SK-N-SH (cell line): ENCODE measurements around the gene ZFYVE9. TPM values are rescaled to one million over a fixed set of nuclear protein-coding genes. Genes with fewer than 3 reads are reported as not detected.
A peak's percentile ranks its signal among the peaks of the same experiment; 100 is the strongest.

Experiments
- CTCF ChIA-PET: fragments of 300-600, 350-600 bp; formaldehyde crosslinking; extraction: SDS; loops from one replicate; lab custom pipeline; 2021; lab: Yijun Ruan, JAX
- POLR2A ChIA-PET: fragments of 350-600 bp; sonication (Branson Sonifier 250); formaldehyde crosslinking; extraction: SDS; loops from one replicate; lab custom pipeline; 2020; ENCODE audit warnings: antibody characterized with exemption, inconsistent platforms; lab: Yijun Ruan, JAX
- DNase-seq: peaks from one replicate; pipeline ENCODE4 v3.0.0; 2012
- H2AFZ ChIP-seq: fragments of 200-600 bp; sonication (generic); 2 replicates; pipeline ENCODE4 v1.8.1; 2016; ENCODE audit warnings: antibody characterized with exemption, mild to moderate bottlenecking, low read depth
- H3F3A ChIP-seq: fragments of 200-600 bp; sonication (generic); replicated peaks from 2 replicates; pipeline ENCODE3; 2016; ENCODE audit warnings: antibody characterized with exemption, mild to moderate bottlenecking; ENCODE audit not compliant: insufficient read depth
- H3K27ac ChIP-seq, 2 experiments: fragments of 200-500 bp in 1 of 2; fragments of 200-600 bp in 1 of 2; sonication (Bioruptor generic) in 1 of 2; sonication (generic), shearing (Covaris generic) in 1 of 2; 2 replicates each; pipeline versions ENCODE4 v1.5.1 to v1.6.1; 2014 to 2016; ENCODE audit warnings: low read depth in 2 of 2, inconsistent platforms in 1 of 2, low read length in 1 of 2, mild to moderate bottlenecking in 1 of 2, mixed read lengths in 1 of 2
- H3K27me3 ChIP-seq: fragments of 200-600 bp; sonication (generic), shearing (Covaris generic); 2 replicates; pipeline ENCODE4 v1.6.1; 2016; ENCODE audit warnings: mixed run types; ENCODE audit not compliant: insufficient read depth
- H3K36me3 ChIP-seq, 2 experiments: fragments of 200-500 bp in 1 of 2; fragments of 200-600 bp in 1 of 2; sonication (Bioruptor generic) in 1 of 2; sonication (generic) in 1 of 2; replicated peaks in 1 of 2; 2 replicates each; pipeline versions ENCODE3 to v1.5.1; 2014 to 2016; ENCODE audit warnings: low read length in 1 of 2, mild to moderate bottlenecking in 1 of 2; ENCODE audit not compliant: insufficient read depth in 2 of 2, control insufficient read depth in 1 of 2
- H3K4me1 ChIP-seq, 2 experiments: fragments of 200-500 bp in 1 of 2; fragments of 200-600 bp in 1 of 2; sonication (Bioruptor generic) in 1 of 2; sonication (generic), shearing (Covaris generic) in 1 of 2; 2 replicates each; pipeline versions ENCODE4 v1.5.1 to v1.6.1; 2014 to 2016; ENCODE audit warnings: low read depth in 1 of 2, low read length in 1 of 2, mixed run types in 1 of 2; ENCODE audit not compliant: insufficient read depth in 2 of 2, control insufficient read depth in 1 of 2
- H3K4me2 ChIP-seq: fragments of 200-600 bp; sonication (generic), shearing (Covaris generic); 2 replicates; pipeline ENCODE4 v1.6.1; 2017; ENCODE audit warnings: mixed run types
- H3K4me3 ChIP-seq, 2 experiments: fragments of 200-500 bp in 1 of 2; fragments of 200-600 bp in 1 of 2; sonication (Bioruptor generic) in 1 of 2; sonication (generic), shearing (Covaris generic) in 1 of 2; 2 replicates each; pipeline versions ENCODE4 v1.5.1 to v1.8.1; 2014 to 2016; ENCODE audit warnings: low read depth in 2 of 2, inconsistent platforms in 1 of 2, low read length in 1 of 2, mild to moderate bottlenecking in 1 of 2, mixed read lengths in 1 of 2, moderate library complexity in 1 of 2
- H3K79me2 ChIP-seq: fragments of 200-600 bp; sonication (generic); 2 replicates; pipeline ENCODE4 v1.8.1; 2017; ENCODE audit warnings: mild to moderate bottlenecking; ENCODE audit not compliant: insufficient read depth
- H3K9ac ChIP-seq: fragments of 200-600 bp; sonication (generic); 2 replicates; pipeline ENCODE4 v1.6.1; 2017; ENCODE audit warnings: mixed run types
- H3K9me2 ChIP-seq: fragments of 200-600 bp; sonication (generic); 2 replicates; pipeline ENCODE4 v1.6.1; 2017; ENCODE audit warnings: mixed run types
- H3K9me3 ChIP-seq: fragments of 200-600 bp; sonication (generic); 2 replicates; pipeline ENCODE4 v1.6.1; 2017; ENCODE audit warnings: mixed run types, mild to moderate bottlenecking, moderate library complexity
- H4K20me1 ChIP-seq: fragments of 200-600 bp; sonication (generic); 2 replicates; pipeline ENCODE4 v1.6.1; 2017; ENCODE audit warnings: mild to moderate bottlenecking, mixed run types; ENCODE audit not compliant: insufficient read depth
- CHD2 ChIP-seq: fragments of 150-350 bp; IDR thresholded peaks from 2 replicates; pipeline ENCODE4 v1.6.1; 2018; ENCODE audit warnings: low read length; ENCODE audit not compliant: partially characterized antibody
- ELF1 ChIP-seq: IDR thresholded peaks from 2 replicates; pipeline ENCODE4 v1.4.0; 2012
- EP300 ChIP-seq, 2 experiments: IDR thresholded peaks; 2 replicates each; pipeline versions ENCODE4 v1.4.0 to v1.6.1; 2012; ENCODE audit warnings: borderline replicate concordance in 1 of 2, low read depth in 1 of 2, low read length in 1 of 2
- FOSL2 ChIP-seq: IDR thresholded peaks from 2 replicates; pipeline ENCODE4 v1.4.0; 2012; ENCODE audit warnings: low read depth, mild to moderate bottlenecking, moderate library complexity, borderline replicate concordance
- FOXJ3 ChIP-seq: sonication (generic); formaldehyde crosslinking; IDR thresholded peaks from 2 replicates; pipeline ENCODE4 v1.5.1; 2020; ENCODE audit warnings: mild to moderate bottlenecking, missing genetic modification reagents
- FOXM1 ChIP-seq: IDR thresholded peaks from 2 replicates; pipeline ENCODE4 v1.4.0; 2012; ENCODE audit warnings: low read depth, mild to moderate bottlenecking
- GABPA ChIP-seq: IDR thresholded peaks from 2 replicates; pipeline ENCODE4 v1.4.0; 2012; ENCODE audit warnings: low read depth, mild to moderate bottlenecking
- GATA2 ChIP-seq: sonication (generic); formaldehyde crosslinking; IDR thresholded peaks from 2 replicates; pipeline ENCODE4 v1.5.0; 2020; ENCODE audit warnings: mild to moderate bottlenecking, missing genetic modification reagents
- JUND ChIP-seq: IDR thresholded peaks from 2 replicates; pipeline ENCODE4 v1.4.0; 2012
- MEF2A ChIP-seq: IDR thresholded peaks from 2 replicates; pipeline ENCODE4 v1.4.0; 2012; ENCODE audit warnings: low read depth, borderline replicate concordance
- MXI1 ChIP-seq: IDR thresholded peaks from 2 replicates; pipeline ENCODE4 v1.6.1; 2012; ENCODE audit warnings: mild to moderate bottlenecking, low read depth, low read length, improper control_type of control experiment
- POLR2AphosphoS5 ChIP-seq: IDR thresholded peaks from 2 replicates; pipeline ENCODE4 v1.6.1; 2012; ENCODE audit warnings: low read depth, low read length
- RAD21 ChIP-seq: IDR thresholded peaks from 2 replicates; pipeline ENCODE4 v1.6.1; 2012; ENCODE audit warnings: mild to moderate bottlenecking, low read length
- RFX5 ChIP-seq: IDR thresholded peaks from 2 replicates; pipeline ENCODE4 v1.6.1; 2012; ENCODE audit warnings: mild to moderate bottlenecking, improper control_type of control experiment, low read length
- SIN3A ChIP-seq: IDR thresholded peaks from 2 replicates; pipeline ENCODE4 v1.6.1; 2012; ENCODE audit warnings: low read depth, mild to moderate bottlenecking, low read length, moderate library complexity, borderline replicate concordance
- SMC3 ChIP-seq: IDR thresholded peaks from 2 replicates; pipeline ENCODE4 v1.6.1; 2012; ENCODE audit warnings: low read depth, low read length, improper control_type of control experiment
- TAF1 ChIP-seq: IDR thresholded peaks from 2 replicates; pipeline ENCODE4 v1.6.1; 2012; ENCODE audit warnings: low read depth, mild to moderate bottlenecking, low read length, moderate library complexity, borderline replicate concordance
- TEAD4 ChIP-seq: IDR thresholded peaks from 2 replicates; pipeline ENCODE4 v1.4.0; 2012; ENCODE audit warnings: mild to moderate bottlenecking, borderline replicate concordance; ENCODE audit not compliant: insufficient read depth
- YY1 ChIP-seq: IDR thresholded peaks from 2 replicates; pipeline ENCODE4 v1.4.0; 2012; ENCODE audit warnings: low read depth, mild to moderate bottlenecking
- WGBS: methylation state at CpG from one replicate; pipeline ENCODE4 v1.1.6; 2017; ENCODE audit warnings: low lambda C conversion rate; 5-methylcytosine and 5-hydroxymethylcytosine counted together
- polyA plus RNA-seq, 3 experiments: library from polyadenylated mRNA; depleted of rRNA; stranded (reverse); fragments of >200 nt; gene quantifications; 2 replicates each; pipeline ENCODE4 v1.2.3, GENCODE V29; 2012
- TF ChIP-seq, protein P1 (sequence below): IDR thresholded peaks from 2 replicates; pipeline ENCODE4 v1.6.1; 2012; ENCODE audit warnings: mild to moderate bottlenecking, low read depth, low read length, moderate library complexity
- TF ChIP-seq, protein P2 (sequence below): IDR thresholded peaks from 2 replicates; pipeline ENCODE4 v1.4.0; 2012; ENCODE audit warnings: low read depth
- TF ChIP-seq, protein P3 (sequence below): fragments of 150-350 bp; IDR thresholded peaks from 2 replicates; pipeline ENCODE4 v1.6.1; 2016; ENCODE audit warnings: mild to moderate bottlenecking, low read depth, low read length
- TF ChIP-seq, protein P4 (sequence below): fragments of 200-600 bp; sonication (generic); IDR thresholded peaks from 2 replicates; pipeline ENCODE4 v1.6.1; 2017; ENCODE audit warnings: antibody characterized with exemption, mild to moderate bottlenecking, moderate library complexity
- TF ChIP-seq, protein P5 (sequence below): IDR thresholded peaks from 2 replicates; pipeline ENCODE4 v1.4.0; 2012; ENCODE audit warnings: low read depth, borderline replicate concordance

Gene ZFYVE9
- polyA plus RNA-seq, 1 of the 3 experiments (the other 2 are of a cell fraction): 4.1 TPM

DNA sequence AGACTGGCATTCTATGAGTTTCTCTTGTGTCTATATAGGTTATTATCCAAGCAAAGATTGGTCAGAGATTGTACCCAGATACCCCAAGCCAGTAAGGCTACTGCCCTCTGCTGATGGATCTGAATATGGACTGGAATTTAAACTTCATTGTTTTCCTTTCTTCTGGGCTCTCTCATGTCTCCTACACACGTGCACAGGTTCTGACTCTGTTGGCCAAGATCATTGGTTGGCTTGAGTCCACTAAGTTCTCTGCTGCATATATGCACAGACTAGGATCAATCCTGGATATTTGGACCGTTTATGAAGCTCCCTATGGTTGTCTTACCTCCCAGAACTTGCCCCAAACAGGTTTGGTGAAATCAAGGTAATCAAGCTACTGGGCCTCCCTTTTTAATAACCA lies 154.5 kb downstream of the ZFYVE9 start:
- Histone ChIP-seq H3K4me3 (peak overlapping the region in 1 of 2 experiments; percentile 16; a peak in 1 of 4 replicates), H3K36me3 (peaks cover 0 to 17% of the 10 kb centered on the region in 2 experiments), H3K4me2 (no peak overlapping the region), H3F3A (peaks cover under 1% of the 10 kb centered on the region), H2AFZ (no peak overlapping the region), H3K27me3 (no peaks in the 10 kb centered on the region), H3K9ac (no peak overlapping the region), H4K20me1 (no peaks in the 10 kb centered on the region), H3K4me1 (no peaks in the 10 kb centered on the region), H3K9me2 (no peaks in the 10 kb centered on the region), H3K9me3 (no peaks in the 10 kb centered on the region), H3K27ac (no peak overlapping the region), H3K79me2 (no peaks in the 10 kb centered on the region)
- 27% methylated on average over 2 of the region's 2 CpGs for WGBS
- POLR2A ChIA-PET: no interaction called here
- peak; percentile 60 for DNase-seq
- no peak for TF ChIP-seq JUND
- TF ChIP-seq, protein P1, sequence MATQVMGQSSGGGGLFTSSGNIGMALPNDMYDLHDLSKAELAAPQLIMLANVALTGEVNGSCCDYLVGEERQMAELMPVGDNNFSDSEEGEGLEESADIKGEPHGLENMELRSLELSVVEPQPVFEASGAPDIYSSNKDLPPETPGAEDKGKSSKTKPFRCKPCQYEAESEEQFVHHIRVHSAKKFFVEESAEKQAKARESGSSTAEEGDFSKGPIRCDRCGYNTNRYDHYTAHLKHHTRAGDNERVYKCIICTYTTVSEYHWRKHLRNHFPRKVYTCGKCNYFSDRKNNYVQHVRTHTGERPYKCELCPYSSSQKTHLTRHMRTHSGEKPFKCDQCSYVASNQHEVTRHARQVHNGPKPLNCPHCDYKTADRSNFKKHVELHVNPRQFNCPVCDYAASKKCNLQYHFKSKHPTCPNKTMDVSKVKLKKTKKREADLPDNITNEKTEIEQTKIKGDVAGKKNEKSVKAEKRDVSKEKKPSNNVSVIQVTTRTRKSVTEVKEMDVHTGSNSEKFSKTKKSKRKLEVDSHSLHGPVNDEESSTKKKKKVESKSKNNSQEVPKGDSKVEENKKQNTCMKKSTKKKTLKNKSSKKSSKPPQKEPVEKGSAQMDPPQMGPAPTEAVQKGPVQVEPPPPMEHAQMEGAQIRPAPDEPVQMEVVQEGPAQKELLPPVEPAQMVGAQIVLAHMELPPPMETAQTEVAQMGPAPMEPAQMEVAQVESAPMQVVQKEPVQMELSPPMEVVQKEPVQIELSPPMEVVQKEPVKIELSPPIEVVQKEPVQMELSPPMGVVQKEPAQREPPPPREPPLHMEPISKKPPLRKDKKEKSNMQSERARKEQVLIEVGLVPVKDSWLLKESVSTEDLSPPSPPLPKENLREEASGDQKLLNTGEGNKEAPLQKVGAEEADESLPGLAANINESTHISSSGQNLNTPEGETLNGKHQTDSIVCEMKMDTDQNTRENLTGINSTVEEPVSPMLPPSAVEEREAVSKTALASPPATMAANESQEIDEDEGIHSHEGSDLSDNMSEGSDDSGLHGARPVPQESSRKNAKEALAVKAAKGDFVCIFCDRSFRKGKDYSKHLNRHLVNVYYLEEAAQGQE: no peak
- TF ChIP-seq SMC3: peak; percentile 77
- TF ChIP-seq, protein P2, sequence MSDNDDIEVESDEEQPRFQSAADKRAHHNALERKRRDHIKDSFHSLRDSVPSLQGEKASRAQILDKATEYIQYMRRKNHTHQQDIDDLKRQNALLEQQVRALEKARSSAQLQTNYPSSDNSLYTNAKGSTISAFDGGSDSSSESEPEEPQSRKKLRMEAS: no peak
- TF ChIP-seq, protein P3, sequence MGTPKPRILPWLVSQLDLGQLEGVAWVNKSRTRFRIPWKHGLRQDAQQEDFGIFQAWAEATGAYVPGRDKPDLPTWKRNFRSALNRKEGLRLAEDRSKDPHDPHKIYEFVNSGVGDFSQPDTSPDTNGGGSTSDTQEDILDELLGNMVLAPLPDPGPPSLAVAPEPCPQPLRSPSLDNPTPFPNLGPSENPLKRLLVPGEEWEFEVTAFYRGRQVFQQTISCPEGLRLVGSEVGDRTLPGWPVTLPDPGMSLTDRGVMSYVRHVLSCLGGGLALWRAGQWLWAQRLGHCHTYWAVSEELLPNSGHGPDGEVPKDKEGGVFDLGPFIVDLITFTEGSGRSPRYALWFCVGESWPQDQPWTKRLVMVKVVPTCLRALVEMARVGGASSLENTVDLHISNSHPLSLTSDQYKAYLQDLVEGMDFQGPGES: no peak
- no peak for TF ChIP-seq POLR2AphosphoS5
- TF ChIP-seq, protein P4, sequence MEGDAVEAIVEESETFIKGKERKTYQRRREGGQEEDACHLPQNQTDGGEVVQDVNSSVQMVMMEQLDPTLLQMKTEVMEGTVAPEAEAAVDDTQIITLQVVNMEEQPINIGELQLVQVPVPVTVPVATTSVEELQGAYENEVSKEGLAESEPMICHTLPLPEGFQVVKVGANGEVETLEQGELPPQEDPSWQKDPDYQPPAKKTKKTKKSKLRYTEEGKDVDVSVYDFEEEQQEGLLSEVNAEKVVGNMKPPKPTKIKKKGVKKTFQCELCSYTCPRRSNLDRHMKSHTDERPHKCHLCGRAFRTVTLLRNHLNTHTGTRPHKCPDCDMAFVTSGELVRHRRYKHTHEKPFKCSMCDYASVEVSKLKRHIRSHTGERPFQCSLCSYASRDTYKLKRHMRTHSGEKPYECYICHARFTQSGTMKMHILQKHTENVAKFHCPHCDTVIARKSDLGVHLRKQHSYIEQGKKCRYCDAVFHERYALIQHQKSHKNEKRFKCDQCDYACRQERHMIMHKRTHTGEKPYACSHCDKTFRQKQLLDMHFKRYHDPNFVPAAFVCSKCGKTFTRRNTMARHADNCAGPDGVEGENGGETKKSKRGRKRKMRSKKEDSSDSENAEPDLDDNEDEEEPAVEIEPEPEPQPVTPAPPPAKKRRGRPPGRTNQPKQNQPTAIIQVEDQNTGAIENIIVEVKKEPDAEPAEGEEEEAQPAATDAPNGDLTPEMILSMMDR: peak; percentile 82
- no peak for TF ChIP-seq YY1
- TF ChIP-seq GABPA: no peak
- no peak for TF ChIP-seq TEAD4
- TF ChIP-seq RAD21: peak; percentile 80
- TF ChIP-seq TAF1: no peak
- TF ChIP-seq, protein P5, sequence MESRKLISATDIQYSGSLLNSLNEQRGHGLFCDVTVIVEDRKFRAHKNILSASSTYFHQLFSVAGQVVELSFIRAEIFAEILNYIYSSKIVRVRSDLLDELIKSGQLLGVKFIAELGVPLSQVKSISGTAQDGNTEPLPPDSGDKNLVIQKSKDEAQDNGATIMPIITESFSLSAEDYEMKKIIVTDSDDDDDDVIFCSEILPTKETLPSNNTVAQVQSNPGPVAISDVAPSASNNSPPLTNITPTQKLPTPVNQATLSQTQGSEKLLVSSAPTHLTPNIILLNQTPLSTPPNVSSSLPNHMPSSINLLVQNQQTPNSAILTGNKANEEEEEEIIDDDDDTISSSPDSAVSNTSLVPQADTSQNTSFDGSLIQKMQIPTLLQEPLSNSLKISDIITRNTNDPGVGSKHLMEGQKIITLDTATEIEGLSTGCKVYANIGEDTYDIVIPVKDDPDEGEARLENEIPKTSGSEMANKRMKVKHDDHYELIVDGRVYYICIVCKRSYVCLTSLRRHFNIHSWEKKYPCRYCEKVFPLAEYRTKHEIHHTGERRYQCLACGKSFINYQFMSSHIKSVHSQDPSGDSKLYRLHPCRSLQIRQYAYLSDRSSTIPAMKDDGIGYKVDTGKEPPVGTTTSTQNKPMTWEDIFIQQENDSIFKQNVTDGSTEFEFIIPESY: no peak
- TF ChIP-seq ELF1: no peak
- no peak for TF ChIP-seq MEF2A
- TF ChIP-seq MXI1: no peak
- no peak for TF ChIP-seq CHD2
- TF ChIP-seq FOXJ3 (CRISPR knock-in tag): no peak
- no peak; the same call in 1 of the 2 replicates for TF ChIP-seq RFX5
- TF ChIP-seq FOXM1: no peak
- peak; percentile 54 for TF ChIP-seq GATA2 (CRISPR knock-in tag)
- TF ChIP-seq FOSL2: no peak
- TF ChIP-seq EP300 (IDR thresholded peaks at IDR 0.05; ENCODE audit: borderline replicate concordance in 1 of 2, low read depth in 1 of 2, low read length in 1 of 2): no peak
- TF ChIP-seq SIN3A: no peak
- CTCF ChIA-PET: interaction anchor here (0.6 to 1.6 kb wide), 13 partner anchors 8 to 649 kb away, joined by 3 to 6 read pairs (median 4); no protein-coding TSS in a partner anchor
